GM15510 (cell line): Measurements from ENCODE around the gene PNRC1.

Experiments
- POLR2A ChIP-seq: IDR thresholded peaks from 3 replicates; pipeline ENCODE4 v1.6.1; 2011; ENCODE audit warnings: borderline replicate concordance; ENCODE audit not compliant: insufficient read length; ENCODE audit errors: extremely low read depth

PNRC1 gene

DNA sequence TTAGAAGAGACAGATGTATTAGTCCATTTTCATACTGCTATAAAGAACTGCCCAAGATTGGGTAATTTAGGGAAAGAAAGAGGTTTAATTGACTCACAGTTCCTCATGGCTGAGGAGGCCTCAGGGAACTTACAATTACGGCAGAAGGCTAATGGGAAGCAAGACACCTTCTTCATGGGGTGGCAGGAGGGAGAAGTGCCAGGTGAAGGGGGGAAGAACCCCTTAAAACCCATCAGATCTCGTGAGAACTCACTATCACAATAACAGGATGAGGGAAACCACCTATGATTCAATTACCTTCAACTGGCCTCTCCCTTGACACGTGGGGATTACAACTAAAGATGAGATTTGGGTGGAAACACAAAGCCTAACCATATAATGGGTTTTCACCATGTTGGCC is 28.9 kb upstream of the PNRC1 start:
- no peak for TF ChIP-seq POLR2A

DNA sequence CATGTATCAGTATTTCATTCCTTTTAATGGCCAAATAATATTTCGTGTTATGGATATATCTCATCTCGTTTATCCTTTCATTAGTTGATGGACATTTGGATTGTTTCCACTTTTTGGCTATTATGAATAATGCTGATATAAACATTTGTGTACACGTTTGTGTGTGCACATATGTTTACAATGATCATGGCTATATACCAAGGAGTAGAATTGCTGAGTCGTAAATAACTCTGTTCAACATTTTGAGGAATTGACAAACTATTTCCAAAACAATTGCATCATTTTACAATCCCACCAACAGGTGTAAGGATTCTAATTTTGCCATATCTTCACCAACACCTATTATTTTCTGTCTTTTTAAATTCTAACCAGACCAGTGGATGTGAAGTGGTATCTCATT is 26.3 kb upstream of the PNRC1 start:
- TF ChIP-seq POLR2A: no peak

DNA sequence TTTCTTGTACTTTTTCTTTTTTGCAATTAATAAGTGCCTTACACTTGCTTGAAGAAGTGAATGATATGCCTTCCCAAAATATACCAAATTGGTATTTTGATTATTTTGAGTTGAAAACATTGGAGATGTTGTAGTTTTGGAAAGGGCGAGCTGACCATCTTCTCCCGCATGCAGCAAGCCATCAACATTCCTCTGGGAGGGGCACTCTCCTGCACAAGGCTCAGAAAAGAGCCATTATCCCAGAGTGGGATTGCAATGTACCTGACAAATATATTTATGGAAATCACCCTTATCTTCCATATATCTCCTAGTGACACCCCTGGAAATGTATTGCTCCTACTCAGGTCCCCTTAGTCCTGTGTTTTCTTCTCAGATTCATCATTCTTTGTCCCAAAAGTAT is 22.8 kb upstream of the PNRC1 start:
- no peak for TF ChIP-seq POLR2A

DNA sequence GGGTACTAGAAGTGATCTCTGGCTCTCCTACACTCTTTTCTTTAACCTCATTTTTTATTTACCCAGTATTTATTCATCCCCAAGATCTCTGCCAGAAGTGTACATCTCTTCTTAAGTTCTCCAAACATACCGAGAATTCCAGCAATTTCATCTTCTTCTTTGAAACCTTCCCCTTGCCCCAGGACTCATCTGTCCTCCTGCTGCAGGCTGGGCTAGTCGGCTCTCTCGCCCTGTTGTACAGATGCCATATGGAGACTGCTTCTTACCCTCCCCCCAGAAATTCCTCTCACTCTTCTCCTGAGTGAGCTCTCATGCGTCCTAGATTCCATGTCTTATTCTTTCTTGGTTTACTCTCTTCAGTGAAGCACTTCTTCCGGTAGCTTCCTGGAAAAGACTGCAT is 21.9 kb upstream of the PNRC1 start:
- TF ChIP-seq POLR2A: no peak

DNA sequence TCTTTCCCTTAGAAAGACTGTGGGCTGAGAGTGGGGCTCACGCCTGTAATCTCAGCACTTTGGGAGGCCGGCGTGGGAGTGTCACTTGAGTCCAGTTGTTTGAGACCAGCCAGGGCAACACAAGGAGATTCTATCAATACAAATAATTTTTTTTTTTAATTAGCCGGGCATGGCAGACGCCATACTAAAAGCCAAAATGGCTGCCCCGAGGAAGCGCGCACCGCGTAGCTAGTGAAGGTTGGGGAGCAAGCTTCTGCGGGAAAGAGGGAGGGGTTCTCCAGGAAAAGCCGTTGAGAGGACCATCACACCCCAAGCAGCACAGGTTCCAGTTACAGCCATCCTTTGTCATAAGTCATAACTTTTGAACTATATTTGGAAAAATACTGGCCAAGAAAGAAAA is 21.3 kb upstream of the PNRC1 start:
- TF ChIP-seq POLR2A: no peak

DNA sequence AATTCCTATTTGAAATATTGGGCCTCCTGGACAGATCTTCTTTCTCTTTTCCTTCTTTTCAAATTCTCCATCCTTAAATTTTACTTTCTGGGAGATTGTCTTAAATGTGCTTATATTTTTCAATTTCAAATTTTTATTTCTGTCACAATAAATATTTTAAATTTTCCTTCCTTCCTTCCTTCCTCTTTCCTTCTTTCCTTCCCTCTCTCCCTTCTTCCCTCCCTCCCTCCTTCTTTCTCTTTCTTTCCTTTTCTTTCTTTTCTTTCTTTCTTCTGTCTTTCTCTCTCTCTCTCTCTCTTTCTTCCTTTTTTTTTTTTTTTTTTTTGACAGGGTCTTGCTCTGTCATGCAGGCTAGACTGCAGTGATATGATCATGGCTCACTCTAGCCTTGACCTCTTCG is 16.7 kb upstream of the PNRC1 start:
- no peak for TF ChIP-seq POLR2A

DNA sequence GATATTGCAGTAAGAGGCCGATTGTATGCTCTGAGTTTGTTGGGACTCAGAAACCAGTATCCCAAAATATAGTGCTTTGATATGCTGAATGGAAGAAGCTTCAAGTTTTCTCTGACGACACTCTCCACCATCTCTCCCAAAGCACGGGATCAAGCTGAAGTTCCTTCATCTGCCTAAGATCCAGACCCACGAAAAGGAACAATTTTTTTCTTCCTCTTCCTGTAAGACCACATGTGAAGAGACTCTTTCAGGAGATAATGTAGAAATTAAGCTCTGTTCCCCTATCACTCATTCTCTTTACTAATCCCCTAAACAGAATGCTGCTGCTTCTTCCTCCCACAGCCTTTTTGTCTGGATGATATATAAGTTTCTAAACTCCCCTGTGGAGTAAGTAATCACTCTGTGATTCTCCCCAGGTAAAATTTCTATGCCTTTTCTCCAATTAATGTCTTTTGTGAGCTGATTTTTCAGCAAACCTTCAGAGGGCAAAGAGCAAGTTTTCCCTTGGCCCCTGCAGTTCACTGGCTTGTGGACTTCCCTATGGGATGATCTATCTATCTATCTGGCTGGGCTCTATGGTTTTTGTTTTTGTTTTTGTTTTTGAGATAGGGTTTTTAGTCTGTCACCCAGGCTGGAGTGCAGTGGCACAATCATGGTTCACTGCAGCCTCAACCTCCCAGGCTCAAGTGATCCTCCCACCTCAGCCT is 13.5 kb upstream of the PNRC1 start:
- no peak for TF ChIP-seq POLR2A

DNA sequence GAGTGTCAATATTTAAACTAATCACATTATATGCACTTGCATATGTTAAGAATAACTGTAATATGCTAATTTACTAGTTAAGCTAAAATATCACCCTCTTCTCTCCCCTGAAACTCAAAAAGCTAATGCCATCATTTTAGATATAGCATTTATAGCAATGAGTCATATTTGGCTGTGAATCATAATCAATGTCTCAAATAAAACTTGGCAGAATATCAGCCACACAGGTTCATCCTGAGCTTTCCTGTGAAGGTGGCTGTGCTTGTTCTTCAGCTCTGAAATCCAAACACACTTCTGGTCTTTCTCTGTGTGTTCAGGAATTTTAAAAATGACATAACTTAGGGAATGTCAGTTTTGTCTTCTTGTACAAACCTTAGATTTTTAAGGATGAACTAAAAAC is 12.8 kb upstream of the PNRC1 start:
- no peak for TF ChIP-seq POLR2A

DNA sequence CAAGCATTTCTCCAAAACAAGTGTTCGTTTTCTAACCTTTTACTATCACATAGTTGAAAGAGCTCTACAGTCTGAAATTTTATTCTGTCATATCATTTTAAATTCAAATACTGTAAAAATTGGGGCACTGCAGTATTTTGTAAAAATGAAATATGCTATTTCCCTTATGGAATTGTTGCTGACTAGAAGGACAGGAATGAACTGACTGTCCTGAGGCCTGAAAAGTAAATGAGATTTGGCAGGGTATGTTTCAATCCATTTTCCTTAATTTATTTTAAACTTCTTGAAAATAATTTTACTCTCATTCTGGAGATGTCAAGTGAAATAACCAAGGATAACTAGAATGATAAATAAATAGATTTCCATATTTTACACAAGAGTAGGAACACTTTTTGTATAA is 11.9 kb upstream of the PNRC1 start:
- no peak for TF ChIP-seq POLR2A

DNA sequence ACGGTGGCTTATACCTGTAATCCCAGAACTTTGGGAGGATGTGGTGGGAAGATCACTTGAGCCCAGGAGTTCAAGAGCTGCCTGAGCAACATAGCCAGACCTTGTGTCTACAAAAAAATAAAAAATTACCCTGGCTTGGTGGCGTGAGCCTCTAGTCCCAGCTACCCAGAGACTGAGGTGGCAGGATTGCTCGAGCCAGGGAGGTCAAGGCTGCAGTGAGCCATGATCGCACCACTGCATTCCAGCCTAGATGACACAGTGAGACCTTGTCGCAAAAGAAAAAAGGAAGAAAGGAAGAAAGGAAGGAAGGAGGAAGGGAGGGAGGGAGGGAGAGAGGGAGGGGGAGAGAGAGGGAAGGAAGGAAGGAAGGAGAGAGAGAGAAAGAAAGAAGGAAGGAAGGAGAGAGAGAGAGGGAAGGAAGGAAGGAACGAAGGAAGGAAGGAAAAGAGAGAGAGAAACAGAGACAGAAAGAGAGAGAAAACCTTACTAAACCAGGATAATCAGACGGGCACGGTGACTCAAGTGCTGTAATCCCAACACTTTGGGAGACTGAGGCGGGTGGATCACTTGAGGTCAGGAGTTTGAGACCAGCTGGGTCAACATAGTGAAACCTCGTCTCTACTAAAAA is 10.9 kb upstream of the PNRC1 start:
- no peak for TF ChIP-seq POLR2A

DNA sequence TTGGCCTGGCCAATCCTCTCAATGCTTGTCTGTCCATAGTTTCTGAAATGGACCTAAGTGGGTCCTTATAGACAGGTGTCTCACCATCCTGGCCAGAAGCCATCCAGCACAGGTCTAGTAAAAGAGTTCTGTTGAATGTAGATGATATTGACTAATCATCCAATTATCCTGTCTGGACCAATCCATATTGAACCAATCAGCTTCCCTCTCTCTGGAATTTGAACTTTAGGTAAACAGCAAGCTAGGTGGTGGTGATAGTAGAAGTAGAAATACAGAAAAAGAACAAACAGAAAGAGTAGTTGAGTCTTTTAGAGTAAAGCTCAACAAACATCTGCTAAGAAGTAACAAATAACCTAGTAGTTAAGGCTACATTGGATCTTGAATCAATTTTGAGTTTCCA is 9.5 kb upstream of the PNRC1 start:
- TF ChIP-seq POLR2A: no peak

DNA sequence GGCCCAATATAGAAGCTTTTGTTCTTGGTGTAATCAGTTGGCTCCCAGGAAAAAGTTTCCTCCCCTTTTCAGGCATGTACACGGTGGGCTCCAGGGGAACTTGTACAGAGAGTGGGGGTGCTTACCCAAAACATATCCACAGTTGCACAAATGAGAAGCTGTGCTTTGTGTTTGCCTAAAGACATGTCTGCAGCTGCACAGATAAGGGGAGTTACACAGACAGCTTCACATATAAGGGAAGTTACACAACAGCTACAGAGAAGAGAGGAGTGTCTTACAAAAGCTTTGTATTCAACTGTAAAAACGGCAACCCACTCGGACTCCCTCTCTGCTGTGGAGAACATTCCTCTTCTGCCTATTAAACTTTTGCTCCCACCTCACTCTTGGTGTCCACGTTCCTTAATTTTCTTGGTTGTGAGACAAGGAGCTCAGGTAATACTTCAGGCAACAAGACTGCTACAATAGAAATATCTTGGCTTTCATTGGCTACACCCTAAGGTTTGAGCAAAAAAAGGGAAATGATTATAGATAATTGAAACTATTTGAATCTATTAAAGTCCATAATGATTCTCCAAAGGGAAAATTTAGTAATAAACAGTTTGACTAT is 7.4 kb upstream of the PNRC1 start:
- no peak for TF ChIP-seq POLR2A

DNA sequence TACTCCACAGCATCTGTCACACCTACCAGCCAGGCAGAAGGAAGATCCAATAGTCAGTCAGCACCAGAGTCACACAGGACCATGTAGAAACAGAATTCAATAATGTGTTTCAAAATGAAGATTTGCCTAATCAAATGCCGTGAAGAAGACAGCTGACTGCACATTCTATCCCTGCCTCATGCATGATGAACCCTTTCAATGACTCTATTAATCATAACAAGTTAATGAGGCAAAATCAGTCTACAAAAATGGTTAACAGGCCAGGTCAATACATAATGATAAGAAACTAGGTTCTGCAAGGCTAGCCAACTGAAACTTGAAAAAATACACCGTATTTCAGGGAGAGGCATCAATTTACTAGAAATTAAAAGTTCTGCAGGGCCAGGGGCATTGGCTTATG is 6.7 kb upstream of the PNRC1 start:
- TF ChIP-seq POLR2A: no peak

DNA sequence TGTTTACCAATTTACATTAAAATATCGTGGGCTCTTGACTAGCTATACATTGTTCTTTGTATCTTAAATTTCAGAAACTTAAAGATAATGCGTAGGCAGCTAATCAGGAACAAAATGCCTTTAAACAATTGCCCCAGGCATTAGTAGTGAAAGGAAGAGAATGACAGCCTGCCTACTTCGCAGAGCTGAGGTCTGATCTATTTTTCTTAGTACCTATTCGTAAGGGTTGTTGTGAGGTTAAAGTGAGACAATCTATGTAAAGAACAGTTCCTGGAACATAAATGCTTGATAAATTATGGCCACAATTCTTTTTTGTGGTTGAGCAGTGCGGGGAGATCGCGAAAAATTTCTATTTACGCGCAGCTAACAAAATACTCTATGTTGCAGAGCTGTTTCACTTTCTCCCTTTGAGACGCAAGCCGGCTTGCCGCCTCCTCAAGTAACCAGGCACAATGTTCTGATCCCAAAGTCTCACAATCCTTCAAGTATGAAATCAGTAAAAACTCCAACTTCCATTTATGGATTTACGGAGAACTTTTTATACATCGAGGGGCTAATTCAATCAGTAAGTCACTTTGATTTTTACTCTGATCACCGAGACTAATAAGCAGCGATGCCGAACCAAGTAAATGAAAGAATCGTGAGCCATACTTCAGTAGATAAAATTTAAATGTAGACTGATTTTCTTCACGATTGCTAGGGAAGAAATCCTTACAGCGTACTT is 878 bp upstream of the PNRC1 start:
- TF ChIP-seq POLR2A: no peak

DNA sequence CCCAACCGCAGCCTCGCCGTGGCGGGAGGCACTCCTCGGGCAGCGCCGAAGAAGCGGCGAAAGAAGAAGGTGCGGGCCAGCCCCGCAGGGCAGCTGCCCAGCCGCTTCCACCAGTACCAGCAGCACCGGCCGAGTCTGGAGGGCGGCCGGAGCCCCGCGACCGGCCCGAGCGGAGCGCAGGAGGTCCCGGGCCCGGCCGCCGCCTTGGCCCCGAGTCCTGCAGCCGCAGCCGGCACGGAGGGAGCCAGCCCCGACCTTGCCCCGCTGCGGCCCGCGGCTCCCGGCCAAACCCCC is 525 bp downstream of the PNRC1 start:
- TF ChIP-seq POLR2A: no peak

DNA sequence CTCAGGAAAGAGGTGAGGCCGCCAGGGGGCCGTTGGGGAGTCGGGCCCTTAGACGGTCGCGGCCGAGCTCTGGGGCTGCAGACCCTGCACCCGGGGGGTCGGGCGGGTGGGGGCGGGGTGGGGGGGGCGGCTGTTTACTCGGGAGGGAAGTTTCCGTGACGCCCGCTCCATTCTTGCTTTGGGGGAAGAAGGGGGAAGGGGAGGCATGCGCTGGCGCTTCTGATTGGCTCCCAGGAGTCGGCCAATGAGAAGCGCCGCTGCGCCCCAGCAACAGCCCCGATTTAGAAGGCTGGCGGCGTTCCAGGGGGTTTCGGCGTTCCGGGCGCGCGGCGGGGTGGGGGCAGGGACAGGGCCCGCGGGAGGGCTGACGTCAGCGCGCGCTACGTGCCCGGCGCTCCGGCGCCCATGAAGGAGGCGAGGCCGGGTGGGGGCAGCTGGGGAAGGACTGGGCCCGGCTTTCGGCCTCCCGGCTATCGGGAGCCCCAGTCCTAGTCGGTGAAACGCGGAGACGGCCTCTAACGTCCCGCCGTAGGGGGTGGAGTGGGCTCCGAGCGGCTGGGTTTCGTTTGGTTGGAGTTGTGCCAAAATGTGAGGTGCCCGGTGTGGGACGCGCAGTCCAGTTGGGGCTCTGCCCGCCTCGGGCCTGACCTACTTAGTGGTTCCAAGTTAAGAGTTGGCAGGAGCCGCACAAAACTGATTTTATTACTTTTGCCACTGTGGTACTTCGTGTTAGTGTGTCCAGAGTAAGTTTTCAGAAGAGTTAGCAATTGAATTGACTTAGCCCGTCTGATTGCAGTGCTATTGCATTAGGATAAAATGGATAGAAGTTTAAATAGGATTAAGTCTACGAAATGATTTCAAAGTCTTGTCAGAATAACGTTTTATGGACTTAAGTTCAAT is 1.1 kb downstream of the PNRC1 start:
- TF ChIP-seq POLR2A: peak; percentile 80

DNA sequence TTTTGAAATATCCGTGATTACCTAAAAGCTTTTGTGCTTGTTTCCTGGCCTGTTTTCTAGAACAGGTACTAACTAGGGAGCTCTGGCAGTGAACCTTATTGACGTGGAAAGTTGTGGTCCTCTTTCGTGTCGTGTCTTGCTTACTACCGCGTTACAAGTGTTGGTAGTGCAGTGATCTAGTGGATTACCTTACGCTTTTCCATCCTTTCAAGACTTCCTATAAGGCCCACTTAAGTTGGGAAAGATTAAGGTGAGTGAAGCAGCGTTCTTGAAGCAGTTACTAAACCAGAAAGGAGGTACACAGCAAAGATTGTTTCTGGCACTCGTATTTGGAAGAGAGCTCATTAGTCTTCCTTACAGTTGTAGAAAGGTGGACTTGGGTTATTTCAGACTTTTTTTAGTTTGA is 1.9 kb downstream of the PNRC1 start:
- TF ChIP-seq POLR2A: no peak
